Liver (tissue), 9 donors: ENCODE data around the gene RNF31. TPM values are rescaled to one million over a fixed set of nuclear protein-coding genes. Genes with fewer than 3 reads are reported as not detected.

Experiments
- DNase-seq: peaks from one replicate; pipeline ENCODE4 v3.0.0-alpha.2; 2017; ENCODE audit warnings: low spot score
- H3K27ac ChIP-seq, 2 donors: one replicate each; pipeline ENCODE4 v1.7.0; 2013; ENCODE audit warnings: inconsistent platforms in 2 of 2, low read length in 2 of 2, control low read depth in 1 of 2, low read depth in 1 of 2, mild to moderate bottlenecking in 1 of 2
- H3K27me3 ChIP-seq, 4 donors: one replicate each; pipeline versions ENCODE4 v1.6.1 to v1.7.0; 2013; ENCODE audit warnings: low read length in 3 of 4, inconsistent platforms in 1 of 4, mild to moderate bottlenecking in 1 of 4, moderate library complexity in 1 of 4; ENCODE audit not compliant: control insufficient read depth in 4 of 4, insufficient read depth in 4 of 4
- H3K36me3 ChIP-seq, 4 donors: one replicate each; pipeline versions ENCODE4 v1.6.1 to v1.7.0; 2013; ENCODE audit warnings: low read length in 3 of 4, mild to moderate bottlenecking in 3 of 4, low read depth in 1 of 4, moderate library complexity in 1 of 4; ENCODE audit not compliant: control insufficient read depth in 4 of 4, insufficient read depth in 3 of 4
- H3K4me1 ChIP-seq, 4 donors: one replicate each; pipeline versions ENCODE4 v1.6.1 to v1.7.0; 2013; ENCODE audit warnings: low read length in 3 of 4, mild to moderate bottlenecking in 3 of 4, moderate library complexity in 1 of 4; ENCODE audit not compliant: control insufficient read depth in 4 of 4, insufficient read depth in 4 of 4
- H3K4me3 ChIP-seq, 3 donors: one replicate each; pipeline versions ENCODE4 v1.6.1 to v1.7.0; 2013; ENCODE audit warnings: low read length in 3 of 3, control low read depth in 1 of 3, low read depth in 1 of 3, mild to moderate bottlenecking in 1 of 3
- H3K9ac ChIP-seq, 2 donors: one replicate each; pipeline ENCODE4 v1.7.0; 2013; ENCODE audit warnings: low read length in 2 of 2, mild to moderate bottlenecking in 2 of 2, moderate library complexity in 2 of 2, control low read depth in 1 of 2, low read depth in 1 of 2
- H3K9me3 ChIP-seq, 4 donors: one replicate each; pipeline versions ENCODE4 v1.6.1 to v1.7.0; 2013; ENCODE audit warnings: low read length in 3 of 4; ENCODE audit not compliant: control insufficient read depth in 4 of 4
- ATF3 ChIP-seq: IDR thresholded peaks from 2 replicates; pipeline ENCODE4 v1.6.1; 2016; ENCODE audit warnings: antibody characterized with exemption
- CTCF ChIP-seq: fragments of 150-350 bp; IDR thresholded peaks from 2 replicates; pipeline ENCODE4 v1.5.1; 2017; ENCODE audit warnings: improper control_type of control experiment, low read depth, low read length; ENCODE audit not compliant: missing input control
- EGR1 ChIP-seq, 2 donors: IDR thresholded peaks; 2 replicates each; pipeline ENCODE4 v1.6.1; 2016 to 2018; ENCODE audit warnings: antibody characterized with exemption in 2 of 2, low read depth in 2 of 2
- FOXA1 ChIP-seq: IDR thresholded peaks from 2 replicates; pipeline ENCODE4 v1.6.1; 2016; ENCODE audit warnings: antibody characterized with exemption
- FOXA2 ChIP-seq: IDR thresholded peaks from 2 replicates; pipeline ENCODE4 v1.6.1; 2016; ENCODE audit warnings: antibody characterized with exemption
- GABPA ChIP-seq, 2 donors: IDR thresholded peaks in 1 of 2; conservative IDR thresholded peaks in 1 of 2; 2 replicates each; pipeline ENCODE4 v1.6.1; 2016; ENCODE audit warnings: antibody characterized with exemption in 2 of 2, mild to moderate bottlenecking in 1 of 2, moderate library complexity in 1 of 2
- HNF4A ChIP-seq, 2 donors: conservative IDR thresholded peaks; 2 replicates each; pipeline ENCODE4 v1.6.1; 2016; ENCODE audit warnings: antibody characterized with exemption in 2 of 2, mild to moderate bottlenecking in 2 of 2
- HNF4G ChIP-seq: IDR thresholded peaks from 2 replicates; pipeline ENCODE4 v1.6.1; 2016; ENCODE audit warnings: antibody characterized with exemption
- JUND ChIP-seq, 2 donors: IDR thresholded peaks; 2 replicates each; pipeline ENCODE4 v1.6.1; 2016; ENCODE audit warnings: antibody characterized with exemption in 2 of 2
- MAX ChIP-seq: IDR thresholded peaks from 2 replicates; pipeline ENCODE4 v1.6.1; 2016; ENCODE audit warnings: antibody characterized with exemption
- NR2F2 ChIP-seq: IDR thresholded peaks from 2 replicates; pipeline ENCODE4 v1.6.1; 2016; ENCODE audit warnings: antibody characterized with exemption
- RAD21 ChIP-seq, 2 donors: IDR thresholded peaks; 2 replicates each; pipeline ENCODE4 v1.6.1; 2016; ENCODE audit warnings: antibody characterized with exemption in 2 of 2, mild to moderate bottlenecking in 2 of 2
- REST ChIP-seq: IDR thresholded peaks from 2 replicates; pipeline ENCODE4 v1.6.1; 2016; ENCODE audit warnings: antibody characterized with exemption, mild to moderate bottlenecking
- RXRA ChIP-seq, 2 donors: IDR thresholded peaks; 2 replicates each; pipeline ENCODE4 v1.6.1; 2017 to 2018; ENCODE audit warnings: antibody characterized with exemption in 2 of 2, mild to moderate bottlenecking in 1 of 2
- SP1 ChIP-seq: IDR thresholded peaks from 2 replicates; pipeline ENCODE4 v1.6.1; 2018; ENCODE audit warnings: antibody characterized with exemption, mild to moderate bottlenecking
- TAF1 ChIP-seq: conservative IDR thresholded peaks from 2 replicates; pipeline ENCODE4 v1.6.1; 2016; ENCODE audit warnings: antibody characterized with exemption, mild to moderate bottlenecking
- YY1 ChIP-seq: IDR thresholded peaks from 2 replicates; pipeline ENCODE4 v1.6.1; 2016; ENCODE audit warnings: antibody characterized with exemption, mild to moderate bottlenecking
- ZBTB33 ChIP-seq: IDR thresholded peaks from 2 replicates; pipeline ENCODE4 v1.6.1; 2016; ENCODE audit warnings: antibody characterized with exemption
- WGBS: extraction: QIAGEN DNeasy Blood & Tissue Kit; methylation state at CpG from one replicate; pipeline ENCODE4 v1.1.7; 2013; 5-methylcytosine and 5-hydroxymethylcytosine counted together
- polyA plus RNA-seq, 2 donors: library from polyadenylated mRNA; stranded (reverse) in 1 of 2; unstranded in 1 of 2; fragments of 200-250 nt in 1 of 2; fragments of >200 nt in 1 of 2; fragmentation: Nextera tagmentation in 1 of 2; extraction: Ambion mirVana in 1 of 2; gene quantifications; one replicate each; pipeline versions ENCODE4 v1.2.1 to v1.2.3, GENCODE V29; 2013 to 2015
- total RNA-seq, 2 donors: library from RNA; depleted of rRNA; stranded (reverse); fragments of >200 nt; gene quantifications; one replicate each; pipeline ENCODE4 v1.2.3, GENCODE V29; 2014
- donor health status: healthy.
- donor health status: healthy.
- donor health status: healthy.
- donor health status: healthy.
- donor health status: healthy.

The RNF31 gene
- total and polyA plus RNA-seq, 4 donors = 16.3 to 36.0 (median 20.9) TPM

- peaks cover 6 to 86% (median 64%) of the 10 kb centered on the region in 4 donors for H3K4me1 ChIP-seq
- TF ChIP-seq FOXA1 (no peak), FOXA2 (no peak), HNF4A (conservative IDR thresholded peaks at IDR 0.05) (no peak), RXRA (IDR thresholded peaks at IDR 0.05) (no peak), ATF3 (no peak)
- no peak overlapping the region for H3K4me3 ChIP-seq
- H3K9me3 ChIP-seq = no peaks in the 10 kb centered on the region
- WGBS = 61% methylated on average over 4 of the region's 4 CpGs
- no peak for DNase-seq
- H3K9ac ChIP-seq = no peak overlapping the region
- peaks cover 13 to 38% (median 25%) of the 10 kb centered on the region in 4 donors for H3K36me3 ChIP-seq
- no peaks in the 10 kb centered on the region for H3K27me3 ChIP-seq
- peak overlapping the region in 1 of 2 donors; percentile 5 for H3K27ac ChIP-seq
Observed at GRCh38 chr14:24100197-24100981, 46.9 kb upstream of the RNF31 start.

- 88% methylated on average over 3 of the region's 3 CpGs for WGBS
- DNase-seq = no peak
- Histone ChIP-seq H3K9ac (no peak overlapping the region), H3K36me3 (peaks cover 13 to 38% (median 25%) of the 10 kb centered on the region in 4 donors), H3K4me3 (no peak overlapping the region), H3K27ac (no peak overlapping the region), H3K27me3 (no peaks in the 10 kb centered on the region), H3K9me3 (no peaks in the 10 kb centered on the region), H3K4me1 (peaks cover 6 to 87% (median 68%) of the 10 kb centered on the region in 4 donors)
- no peak for TF ChIP-seq TAF1
- no peak for TF ChIP-seq RAD21 (IDR thresholded peaks at IDR 0.05)
- no peak for TF ChIP-seq HNF4G
- TF ChIP-seq ZBTB33 = no peak
- TF ChIP-seq CTCF = no peak
- TF ChIP-seq RXRA (IDR thresholded peaks at IDR 0.05) = no peak
- no peak for TF ChIP-seq REST
- TF ChIP-seq FOXA2 = no peak
- no peak for TF ChIP-seq MAX
- TF ChIP-seq EGR1 (IDR thresholded peaks at IDR 0.05; ENCODE audit: low read depth in 2 of 2) = no peak
- no peak for TF ChIP-seq ATF3
- no peak for TF ChIP-seq GABPA (IDR thresholded peaks at IDR 0.05 in 1 of 2, conservative IDR thresholded peaks at IDR 0.05 in 1 of 2)
- TF ChIP-seq SP1 = no peak
- TF ChIP-seq NR2F2 = no peak
- TF ChIP-seq FOXA1 = no peak
- no peak for TF ChIP-seq JUND (IDR thresholded peaks at IDR 0.05)
- TF ChIP-seq YY1 = no peak
Observed at GRCh38 chr14:24100982-24101494, 46.3 kb upstream of the RNF31 start.
